Measurements from ENCODE around the gene MEGF10. TPM values are rescaled to one million over a fixed set of nuclear protein-coding genes. Genes with fewer than 3 reads are reported as not detected.

MEGF10 gene
- total and polyA plus RNA-seq, 10 of the 15 experiments (the other 5 are each of a cell fraction or from before 2014, with no cell fraction given), result 0.03 to 0.21 (median 0.05) TPM; not detected in 5

- no peak for FAIRE-seq
- intact Hi-C loops (cut with micrococcal nuclease; ENCODE audit: unreplicated experiment), result no loop called here
- ChIA-PET CTCF (interaction anchor here (1.3 kb wide), 1 partner anchor 23 kb away, joined by 3 read pairs; no protein-coding TSS in a partner anchor), RAD21 (ENCODE audit: unreplicated experiment) (no interaction called here), SMC1A (ENCODE audit: uncharacterized antibody, unreplicated experiment) (no interaction called here), POLR2A (no interaction called here)
- Histone ChIP-seq H3K4me2 (ENCODE audit: control insufficient read depth, insufficient read depth) (no peak overlapping the region), H3K27me3 (replicated peaks in 1 of 2; ENCODE audit: control insufficient read depth in 2 of 2, insufficient read depth in 2 of 2, low read length in 1 of 2) (no peaks in the 10 kb centered on the region), H3K27ac (ENCODE audit: control insufficient read depth, insufficient read depth) (no peak overlapping the region), H3K79me2 (ENCODE audit: control insufficient read depth, insufficient read depth, low read length) (no peaks in the 10 kb centered on the region), H2AFZ (ENCODE audit: control insufficient read depth, low read depth, low read length) (no peak overlapping the region), H3K4me1 (ENCODE audit: control insufficient read depth, insufficient read depth, low read length) (no peaks in the 10 kb centered on the region), H4K20me1 (ENCODE audit: control insufficient read depth, insufficient read depth) (no peaks in the 10 kb centered on the region), H3K9ac (ENCODE audit: control insufficient read depth, insufficient read depth, low read length) (no peak overlapping the region), H3K4me3 (no peak overlapping the region), H3K36me3 (ENCODE audit: control insufficient read depth in 2 of 2, insufficient read depth in 2 of 2, low read length in 1 of 2) (no peaks in the 10 kb centered on the region), H3K9me3 (replicated peaks; ENCODE audit: control insufficient read depth, insufficient read depth, low read length) (no peaks in the 10 kb centered on the region)
- ATAC-seq, result no peak
- no peak for TF ChIP-seq MEF2B (IDR thresholded peaks at IDR 0.05; ENCODE audit: partially characterized antibody, poor library complexity, severe bottlenecking)
- no peak for TF ChIP-seq BACH1 (IDR thresholded peaks at IDR 0.05; ENCODE audit: borderline replicate concordance)
- TF ChIP-seq HDAC2 (IDR thresholded peaks at IDR 0.05), result no peak
- TF ChIP-seq POLR2A (IDR thresholded peaks at IDR 0.05; ENCODE audit: low read depth, low read length), result no peak
- TF ChIP-seq YBX1 (IDR thresholded peaks at IDR 0.05), result no peak
- no peak for TF ChIP-seq JUNB (IDR thresholded peaks at IDR 0.05)
- in situ Hi-C loops (cut with MboI), result no loop called here
- WGBS (ENCODE audit: insufficient coverage, insufficient replicate concordance, low lambda C conversion rate, missing lambda C conversion rate), result 48% methylated on average over 4 of the region's 4 CpGs
- BruUV-seq (replicated peaks), result no TSS peak
- DNase-seq (ENCODE audit: low read depth, low spot score), result no peak
These were observed 149.0 kb downstream of the MEGF10 start for GRCh38 chr5:127439644-127440043.

- no TSS peak for BruUV-seq (replicated peaks)
- Histone ChIP-seq H3K27ac (ENCODE audit: control insufficient read depth, insufficient read depth) (no peak overlapping the region), H3K4me1 (ENCODE audit: control insufficient read depth, insufficient read depth, low read length) (no peaks in the 10 kb centered on the region), H3K4me2 (ENCODE audit: control insufficient read depth, insufficient read depth) (no peak overlapping the region), H3K79me2 (ENCODE audit: control insufficient read depth, insufficient read depth, low read length) (no peaks in the 10 kb centered on the region), H3K36me3 (ENCODE audit: control insufficient read depth in 2 of 2, insufficient read depth in 2 of 2, low read length in 1 of 2) (no peaks in the 10 kb centered on the region), H4K20me1 (ENCODE audit: control insufficient read depth, insufficient read depth) (no peaks in the 10 kb centered on the region), H2AFZ (ENCODE audit: control insufficient read depth, low read depth, low read length) (no peak overlapping the region), H3K9ac (ENCODE audit: control insufficient read depth, insufficient read depth, low read length) (no peak overlapping the region), H3K4me3 (no peak overlapping the region), H3K27me3 (replicated peaks in 1 of 2; ENCODE audit: control insufficient read depth in 2 of 2, insufficient read depth in 2 of 2, low read length in 1 of 2) (no peaks in the 10 kb centered on the region), H3K9me3 (replicated peaks; ENCODE audit: control insufficient read depth, insufficient read depth, low read length) (no peaks in the 10 kb centered on the region)
- ATAC-seq (no peak), FAIRE-seq (no peak), DNase-seq (ENCODE audit: low read depth, low spot score) (no peak)
- intact Hi-C loops (cut with micrococcal nuclease; ENCODE audit: unreplicated experiment), result no loop called here
- in situ Hi-C loops (cut with MboI), result no loop called here
- ChIA-PET POLR2A (no interaction called here), RAD21 (ENCODE audit: unreplicated experiment) (no interaction called here), SMC1A (ENCODE audit: uncharacterized antibody, unreplicated experiment) (interaction anchor here (1.6 kb wide), 1 partner anchor 31 kb away, joined by 3 read pairs; no protein-coding TSS in a partner anchor), CTCF (interaction anchor here (1.5 kb wide), 1 partner anchor 13 kb away, joined by 3 read pairs; no protein-coding TSS in a partner anchor)
- 61% methylated on average over 7 of the region's 7 CpGs for WGBS (ENCODE audit: insufficient coverage, insufficient replicate concordance, low lambda C conversion rate, missing lambda C conversion rate)
- TF ChIP-seq CHD1 (IDR thresholded peaks at IDR 0.05; ENCODE audit: low read depth, low read length) (no peak), GATAD2B (conservative IDR thresholded peaks at IDR 0.05; ENCODE audit: low read depth) (no peak), RELA (IDR thresholded peaks at IDR 0.05; ENCODE audit: borderline replicate concordance, partially characterized antibody) (no peak), HDAC6 (IDR thresholded peaks at IDR 0.05; ENCODE audit: unreplicated experiment) (no peak), EED (IDR thresholded peaks at IDR 0.05; ENCODE audit: low read depth) (no peak), ATF7 (IDR thresholded peaks at IDR 0.05; ENCODE audit: low read depth) (no peak), PAX8 (IDR thresholded peaks at IDR 0.05) (no peak), SIN3A (IDR thresholded peaks at IDR 0.05; ENCODE audit: low read depth, low read length) (no peak), ZNF384 (IDR thresholded peaks at IDR 0.05; ENCODE audit: borderline replicate concordance, low read depth, low read length) (no peak), BCLAF1 (IDR thresholded peaks at IDR 0.05) (no peak), LARP7 (IDR thresholded peaks at IDR 0.05) (no peak), KLF5 (IDR thresholded peaks at IDR 0.05; ENCODE audit: partially characterized antibody) (no peak), HDGF (IDR thresholded peaks at IDR 0.05) (no peak), MYB (IDR thresholded peaks at IDR 0.05; ENCODE audit: borderline replicate concordance, low read depth, low read length) (no peak), SMC3 (IDR thresholded peaks at IDR 0.05; ENCODE audit: borderline replicate concordance, low read length) (no peak)
These were observed 150.2 kb downstream of the MEGF10 start for GRCh38 chr5:127440831-127441230.
